Measurements from ENCODE around the gene OR2V1.
"Not testable (repeated sequence)": the region's sequence is repeated elsewhere in the genome, so short reads cannot be mapped to it uniquely, and the experiment has no call there.

DNA sequence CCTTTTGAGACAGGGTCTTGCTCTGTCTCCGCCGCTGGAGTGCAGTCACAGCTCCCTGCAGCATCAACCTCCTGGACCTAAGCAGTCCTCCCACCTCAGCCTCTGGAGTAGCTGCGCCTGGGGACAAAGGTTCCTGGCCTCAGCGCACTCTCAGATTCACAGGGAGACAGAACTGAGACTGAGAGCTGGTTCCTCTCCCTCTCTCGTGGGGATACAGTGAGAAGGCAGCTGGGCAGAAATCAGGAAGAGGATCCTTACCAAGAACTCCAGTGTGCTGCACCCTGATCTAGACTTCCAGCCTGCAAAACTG, 26.8 kb downstream of the OR2V1 start:
- TF ChIP-seq, protein P1, sequence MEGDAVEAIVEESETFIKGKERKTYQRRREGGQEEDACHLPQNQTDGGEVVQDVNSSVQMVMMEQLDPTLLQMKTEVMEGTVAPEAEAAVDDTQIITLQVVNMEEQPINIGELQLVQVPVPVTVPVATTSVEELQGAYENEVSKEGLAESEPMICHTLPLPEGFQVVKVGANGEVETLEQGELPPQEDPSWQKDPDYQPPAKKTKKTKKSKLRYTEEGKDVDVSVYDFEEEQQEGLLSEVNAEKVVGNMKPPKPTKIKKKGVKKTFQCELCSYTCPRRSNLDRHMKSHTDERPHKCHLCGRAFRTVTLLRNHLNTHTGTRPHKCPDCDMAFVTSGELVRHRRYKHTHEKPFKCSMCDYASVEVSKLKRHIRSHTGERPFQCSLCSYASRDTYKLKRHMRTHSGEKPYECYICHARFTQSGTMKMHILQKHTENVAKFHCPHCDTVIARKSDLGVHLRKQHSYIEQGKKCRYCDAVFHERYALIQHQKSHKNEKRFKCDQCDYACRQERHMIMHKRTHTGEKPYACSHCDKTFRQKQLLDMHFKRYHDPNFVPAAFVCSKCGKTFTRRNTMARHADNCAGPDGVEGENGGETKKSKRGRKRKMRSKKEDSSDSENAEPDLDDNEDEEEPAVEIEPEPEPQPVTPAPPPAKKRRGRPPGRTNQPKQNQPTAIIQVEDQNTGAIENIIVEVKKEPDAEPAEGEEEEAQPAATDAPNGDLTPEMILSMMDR (IDR thresholded peaks at IDR 0.05; ENCODE audit: borderline replicate concordance, extremely low read depth, low read length, poor library complexity, severe bottlenecking): not testable (repeated sequence)
- TF ChIP-seq EZH2 (IDR thresholded peaks at IDR 0.05; ENCODE audit: borderline replicate concordance, low read depth, low read length, severe bottlenecking): not testable (repeated sequence)
